Mucosa of stomach (tissue), 1 donor: ENCODE data around the gene LRP3.

Experiments used
- H3K27me3 ChIP-seq: one replicate; pipeline ENCODE4 v1.7.0; 2013; ENCODE audit warnings: mild to moderate bottlenecking, low read length; ENCODE audit not compliant: control insufficient read depth, insufficient read depth
- H3K36me3 ChIP-seq: one replicate; pipeline ENCODE4 v1.7.0; 2013; ENCODE audit warnings: low read length; ENCODE audit not compliant: control insufficient read depth, insufficient read depth
- H3K4me1 ChIP-seq: one replicate; pipeline ENCODE4 v1.7.0; 2013; ENCODE audit warnings: mild to moderate bottlenecking, low read length; ENCODE audit not compliant: control insufficient read depth, insufficient read depth
- H3K4me3 ChIP-seq: one replicate; pipeline ENCODE4 v1.7.0; 2013; ENCODE audit warnings: low read length
- H3K9ac ChIP-seq: one replicate; pipeline ENCODE4 v1.7.0; 2013; ENCODE audit warnings: mild to moderate bottlenecking, low read length, moderate library complexity
- H3K9me3 ChIP-seq: one replicate; pipeline ENCODE4 v1.7.0; 2013; ENCODE audit warnings: mild to moderate bottlenecking, low read length, moderate library complexity; ENCODE audit not compliant: control insufficient read depth
- donor health status: Pancreatic carcinoma.

The LRP3 gene

GRCh38 chr19:33238481-33239149 is 44.5 kb downstream of the LRP3 start:
- Histone ChIP-seq H3K4me1 (peaks cover 13% of the 10 kb centered on the region), H3K9me3 (no peaks in the 10 kb centered on the region), H3K36me3 (no peaks in the 10 kb centered on the region), H3K27me3 (peaks cover 8% of the 10 kb centered on the region), H3K9ac (no peak overlapping the region), H3K4me3 (no peak overlapping the region)

GRCh38 chr19:33239223-33239975 is 45.3 kb downstream of the LRP3 start:
- Histone ChIP-seq H3K4me3 (no peak overlapping the region), H3K9ac (no peak overlapping the region), H3K4me1 (peaks cover 13% of the 10 kb centered on the region), H3K27me3 (peaks cover 4% of the 10 kb centered on the region), H3K9me3 (no peaks in the 10 kb centered on the region), H3K36me3 (no peaks in the 10 kb centered on the region)

- peaks cover 13% of the 10 kb centered on the region for H3K4me1 ChIP-seq
- H3K4me3 ChIP-seq: no peak overlapping the region
- H3K9ac ChIP-seq: no peak overlapping the region
- H3K9me3 ChIP-seq: no peaks in the 10 kb centered on the region
- H3K27me3 ChIP-seq: no peaks in the 10 kb centered on the region
- H3K36me3 ChIP-seq: no peaks in the 10 kb centered on the region
Observed at GRCh38 chr19:33240181-33240771, 46.1 kb downstream of the LRP3 start.

GRCh38 chr19:33241091-33241529 is 47.0 kb downstream of the LRP3 start:
- H3K27me3 ChIP-seq: no peaks in the 10 kb centered on the region
- H3K4me1 ChIP-seq: peaks cover 13% of the 10 kb centered on the region
- no peaks in the 10 kb centered on the region for H3K9me3 ChIP-seq
- peak overlapping the region; percentile 28 for H3K9ac ChIP-seq
- H3K36me3 ChIP-seq: no peaks in the 10 kb centered on the region
- H3K4me3 ChIP-seq: no peak overlapping the region

- peak overlapping the region; percentile 28 for H3K9ac ChIP-seq
- H3K36me3 ChIP-seq: no peaks in the 10 kb centered on the region
- H3K4me1 ChIP-seq: peaks cover 13% of the 10 kb centered on the region
- no peak overlapping the region for H3K4me3 ChIP-seq
- no peaks in the 10 kb centered on the region for H3K9me3 ChIP-seq
- no peaks in the 10 kb centered on the region for H3K27me3 ChIP-seq
Observed at GRCh38 chr19:33241530-33242101, 47.5 kb downstream of the LRP3 start.

GRCh38 chr19:33242131-33242530 is 48.0 kb downstream of the LRP3 start:
- H3K9me3 ChIP-seq: no peaks in the 10 kb centered on the region
- no peak overlapping the region for H3K4me3 ChIP-seq
- H3K9ac ChIP-seq: no peak overlapping the region
- H3K36me3 ChIP-seq: no peaks in the 10 kb centered on the region
- peaks cover 13% of the 10 kb centered on the region for H3K4me1 ChIP-seq
- H3K27me3 ChIP-seq: no peaks in the 10 kb centered on the region

- no peak overlapping the region for H3K4me3 ChIP-seq
- no peaks in the 10 kb centered on the region for H3K9me3 ChIP-seq
- no peaks in the 10 kb centered on the region for H3K27me3 ChIP-seq
- H3K9ac ChIP-seq: no peak overlapping the region
- H3K36me3 ChIP-seq: no peaks in the 10 kb centered on the region
- H3K4me1 ChIP-seq: peaks cover 13% of the 10 kb centered on the region
Observed at GRCh38 chr19:33242911-33243310, 48.8 kb downstream of the LRP3 start.

GRCh38 chr19:33245948-33246708 is 52.0 kb downstream of the LRP3 start:
- Histone ChIP-seq H3K9ac (no peak overlapping the region), H3K4me3 (no peak overlapping the region), H3K36me3 (no peaks in the 10 kb centered on the region), H3K4me1 (peaks cover 6% of the 10 kb centered on the region), H3K9me3 (no peaks in the 10 kb centered on the region), H3K27me3 (no peaks in the 10 kb centered on the region)

GRCh38 chr19:33246709-33247440 is 52.7 kb downstream of the LRP3 start:
- Histone ChIP-seq H3K9ac (no peak overlapping the region), H3K4me3 (no peak overlapping the region), H3K27me3 (no peaks in the 10 kb centered on the region), H3K36me3 (no peaks in the 10 kb centered on the region), H3K9me3 (no peaks in the 10 kb centered on the region), H3K4me1 (no peaks in the 10 kb centered on the region)

GRCh38 chr19:33247441-33247819 is 53.3 kb downstream of the LRP3 start:
- Histone ChIP-seq H3K4me1 (no peaks in the 10 kb centered on the region), H3K4me3 (no peak overlapping the region), H3K9me3 (no peaks in the 10 kb centered on the region), H3K9ac (no peak overlapping the region), H3K36me3 (no peaks in the 10 kb centered on the region), H3K27me3 (no peaks in the 10 kb centered on the region)

GRCh38 chr19:33248104-33248503 is 54.0 kb downstream of the LRP3 start:
- H3K27me3 ChIP-seq: no peaks in the 10 kb centered on the region

More at GRCh38 chr19:33248104-33248503, 54.0 kb downstream of the LRP3 start:
- Histone ChIP-seq H3K9me3 (no peaks in the 10 kb centered on the region), H3K4me1 (no peaks in the 10 kb centered on the region), H3K4me3 (no peak overlapping the region), H3K36me3 (no peaks in the 10 kb centered on the region), H3K9ac (no peak overlapping the region)
